HepG2 (cell line): ENCODE results near the gene PELI2. TPM values are rescaled to one million over a fixed set of nuclear protein-coding genes. Genes with fewer than 3 reads are reported as not detected.

Experiments
- ATAC-seq: fragments of 200-7000 bp; cut with Tn5 transposase; 3 replicates; pipeline ENCODE4 v1.9.1; 2020; ENCODE audit warnings: mild to moderate bottlenecking, moderate library complexity
- BruUV-seq: library from RNA; stranded (reverse); fragments of 400-500 nt; replicated peaks from 2 replicates; lab custom pipeline; 2021; lab: Mats Ljungman, UMichigan
- CTCF ChIA-PET: fragments of 300-600 bp; formaldehyde crosslinking; extraction: SDS; loops from one replicate; lab custom pipeline; 2021; ENCODE audit warnings: low total read pairs, inconsistent platforms, low intra/inter-chr PET ratio; lab: Yijun Ruan, JAX
- POLR2A ChIA-PET: fragments of 350-600 bp; sonication (Branson Sonifier 250); formaldehyde crosslinking; loops from one replicate; lab custom pipeline; 2020; ENCODE audit warnings: antibody characterized with exemption, inconsistent platforms; lab: Yijun Ruan, JAX
- DNase-seq: peaks from one replicate; pipeline ENCODE4 v3.0.0-alpha.2; 2015; ENCODE audit warnings: low spot score
- FAIRE-seq: peaks from 3 replicates; lab custom pipeline; 2011; peaks lifted over from hg19 to GRCh38; lab: Jason Lieb, UNC
- H2AFZ ChIP-seq: one replicate; pipeline ENCODE4 v1.6.1; 2011; ENCODE audit warnings: low read length, inconsistent platforms
- H3K27ac ChIP-seq: fragments of 300-600 bp; 3 replicates; pipeline ENCODE4 v1.8.0; 2011; ENCODE audit warnings: mixed run types, mild to moderate bottlenecking, mixed read lengths, low read length, inconsistent platforms; ENCODE audit not compliant: insufficient read depth; ENCODE audit errors: extremely low read length
- H3K27me3 ChIP-seq, 2 experiments: fragments of 200-600 bp in 1 of 2; 2 replicates in 1 of 2; 3 replicates in 1 of 2; pipeline versions ENCODE4 v1.6.0 to v1.8.0; 2011; ENCODE audit warnings: low read length in 2 of 2, mild to moderate bottlenecking in 2 of 2, moderate library complexity in 2 of 2, inconsistent platforms in 1 of 2; ENCODE audit not compliant: insufficient read depth in 2 of 2, control insufficient read depth in 1 of 2
- H3K36me3 ChIP-seq, 2 experiments: fragments of 200-600 bp in 1 of 2; replicated peaks in 1 of 2; 2 replicates in 1 of 2; 3 replicates in 1 of 2; pipeline versions ENCODE4 v1.5.1 to v1.8.0; 2011; ENCODE audit warnings: low read length in 2 of 2, inconsistent platforms in 1 of 2; ENCODE audit not compliant: insufficient read depth in 2 of 2, control insufficient read depth in 1 of 2
- H3K4me1 ChIP-seq: 2 replicates; pipeline ENCODE4 v1.5.1; 2012; ENCODE audit warnings: low read length, inconsistent platforms; ENCODE audit not compliant: insufficient read depth
- H3K4me2 ChIP-seq: 2 replicates; pipeline ENCODE4 v1.6.0; 2011; ENCODE audit warnings: low read depth, low read length, inconsistent platforms
- H3K4me3 ChIP-seq, 3 experiments: fragments of 200-600 bp in 1 of 3; sonication (generic), shearing (Covaris generic) in 1 of 3; replicated peaks in 1 of 3; 2 replicates each; pipeline ENCODE4 v1.5.1; 2011 to 2016; ENCODE audit warnings: low read length in 3 of 3, inconsistent platforms in 2 of 3, low read depth in 2 of 3, mild to moderate bottlenecking in 2 of 3, control low read depth in 1 of 3, mixed read lengths in 1 of 3; ENCODE audit not compliant: insufficient read depth in 1 of 3
- H3K79me2 ChIP-seq: one replicate; pipeline ENCODE4 v1.6.1; 2011; ENCODE audit warnings: low read length, inconsistent platforms; ENCODE audit not compliant: insufficient read depth
- H3K9ac ChIP-seq: 2 replicates; pipeline ENCODE4 v1.6.0; 2011; ENCODE audit warnings: mild to moderate bottlenecking, low read depth, low read length, inconsistent platforms; ENCODE audit not compliant: insufficient read depth
- H3K9me3 ChIP-seq: 2 replicates; pipeline ENCODE4 v1.5.1; 2012; ENCODE audit warnings: mild to moderate bottlenecking, low read length
- H4K20me1 ChIP-seq: 2 replicates; pipeline ENCODE4 v1.6.0; 2011; ENCODE audit warnings: inconsistent platforms, mild to moderate bottlenecking, low read length, moderate library complexity; ENCODE audit not compliant: insufficient read depth
- CENPT ChIP-seq: sonication (generic); formaldehyde crosslinking; IDR thresholded peaks from 2 replicates; pipeline ENCODE4 v1.8.0; 2022; ENCODE audit warnings: low read depth, mild to moderate bottlenecking, moderate library complexity, missing genetic modification reagents
- IRF2 ChIP-seq: IDR thresholded peaks from 2 replicates; pipeline ENCODE4 v1.6.1; 2018; ENCODE audit warnings: missing genetic modification reagents, missing compliant biosample characterization
- MAFK ChIP-seq, 2 experiments: IDR thresholded peaks in 1 of 2; conservative IDR thresholded peaks in 1 of 2; 2 replicates each; pipeline ENCODE4 v1.6.1; 2011; ENCODE audit warnings: improper control_type of control experiment in 2 of 2, low read length in 2 of 2
- PAF1 ChIP-seq: IDR thresholded peaks from 2 replicates; pipeline ENCODE4 v1.6.1; 2016; ENCODE audit warnings: missing genetic modification reagents, missing compliant biosample characterization
- RFX1 ChIP-seq: fragments of 450-650 bp; IDR thresholded peaks from 2 replicates; pipeline ENCODE4 v1.6.1; 2017
- SMYD3 ChIP-seq: sonication (generic); formaldehyde crosslinking; IDR thresholded peaks from 2 replicates; pipeline ENCODE4 v1.8.1; 2023; ENCODE audit warnings: mild to moderate bottlenecking, missing genetic modification reagents
- ZNF143 ChIP-seq: sonication (generic); formaldehyde crosslinking; IDR thresholded peaks from 2 replicates; pipeline ENCODE4 v1.4.0; 2020; ENCODE audit warnings: missing genetic modification reagents
- ZNF496 ChIP-seq: sonication (generic); formaldehyde crosslinking; IDR thresholded peaks from 2 replicates; pipeline ENCODE4 v1.8.1; 2023; ENCODE audit warnings: mild to moderate bottlenecking, moderate library complexity, missing genetic modification reagents; ENCODE audit not compliant: insufficient replicate concordance
- ZNF644 ChIP-seq: IDR thresholded peaks from 2 replicates; pipeline ENCODE4 v1.6.1; 2016; ENCODE audit warnings: low read depth
- ZNF713 ChIP-seq: sonication (generic); formaldehyde crosslinking; IDR thresholded peaks from 2 replicates; pipeline ENCODE4 v1.4.0; 2020; ENCODE audit warnings: mild to moderate bottlenecking, missing genetic modification reagents
- WGBS: methylation state at CpG from one replicate; pipeline ENCODE4 v1.1.6; 2017; ENCODE audit warnings: low lambda C conversion rate; 5-methylcytosine and 5-hydroxymethylcytosine counted together
- in situ Hi-C: cut with HindIII; loops from 2 replicates; pipeline ENCODE4 v1.10.0; 2017; ENCODE audit warnings: low pct_unique_long_range_greater_than_20kb; ENCODE audit not compliant: extremely low pct_ligation_motif_present
- intact Hi-C: fragments of 100-400 bp; cut with micrococcal nuclease; formaldehyde crosslinking; loops from one replicate; pipeline ENCODE4 v1.10.0; 2022; ENCODE audit not compliant: unreplicated experiment
- polyA plus RNA-seq, 8 experiments: library from polyadenylated mRNA; depleted of rRNA in 3 of 8; stranded (reverse) in 7 of 8; unstranded in 1 of 8; fragments of >200 nt; fragmentation: Illumina TruSeq in 4 of 8; extraction: Trizol in 4 of 8; gene quantifications; 2 replicates each; pipeline versions ENCODE4 v1.2.1 to v1.2.3, GENCODE V29; 2011 to 2016; ENCODE audit warnings: low read depth in 4 of 8, missing spikeins in 1 of 8, mixed read lengths in 1 of 8; ENCODE audit not compliant: insufficient read depth in 1 of 8
- total RNA-seq, 5 experiments: library from RNA; depleted of rRNA; stranded (reverse); fragments of >200 nt; fragmentation: Illumina TruSeq; extraction: Trizol; gene quantifications; 2 replicates each; pipeline ENCODE4 v1.2.3, GENCODE V29; 2016; ENCODE audit warnings: low read depth in 1 of 5
- TF ChIP-seq, protein P1 (sequence below): sonication (generic); formaldehyde crosslinking; IDR thresholded peaks from 2 replicates; pipeline ENCODE4 v1.4.0; 2020; ENCODE audit warnings: missing genetic modification reagents; ENCODE audit errors: not compliant biosample characterization

The PELI2 gene
- total and polyA plus RNA-seq, 2 of the 13 experiments (the other 11 are each of a cell fraction or from before 2014, with no cell fraction given) = 0.07 TPM; not detected in 1

GRCh38 chr14:56183631-56184157 is 65.5 kb downstream of the PELI2 start:
- H2AFZ ChIP-seq = no peak overlapping the region
- H3K27me3 ChIP-seq = no peaks in the 10 kb centered on the region
- DNase-seq (no peak), ATAC-seq (no peak), FAIRE-seq (no peak)
- CTCF ChIA-PET = no interaction called here
- H3K9me3 ChIP-seq = no peaks in the 10 kb centered on the region
- in situ Hi-C loops (no loop called here), intact Hi-C loops (no loop called here)
- no TSS peak for BruUV-seq
- POLR2A ChIA-PET = no interaction called here
- H3K27ac ChIP-seq = no peak overlapping the region
- no peak overlapping the region for H3K9ac ChIP-seq
- H3K79me2 ChIP-seq = no peaks in the 10 kb centered on the region
- H3K4me1 ChIP-seq = no peaks in the 10 kb centered on the region
- 1% methylated on average over 2 of the region's 2 CpGs for WGBS
- no peak overlapping the region for H3K4me2 ChIP-seq
- no peak for TF ChIP-seq SMYD3 (CRISPR knock-in tag)
- TF ChIP-seq RFX1 = no peak
- TF ChIP-seq MAFK (conservative IDR thresholded peaks at IDR 0.05 in 1 of 2, IDR thresholded peaks at IDR 0.05 in 1 of 2; ENCODE audit: low read length in 2 of 2) = no peak
- TF ChIP-seq, protein P1, sequence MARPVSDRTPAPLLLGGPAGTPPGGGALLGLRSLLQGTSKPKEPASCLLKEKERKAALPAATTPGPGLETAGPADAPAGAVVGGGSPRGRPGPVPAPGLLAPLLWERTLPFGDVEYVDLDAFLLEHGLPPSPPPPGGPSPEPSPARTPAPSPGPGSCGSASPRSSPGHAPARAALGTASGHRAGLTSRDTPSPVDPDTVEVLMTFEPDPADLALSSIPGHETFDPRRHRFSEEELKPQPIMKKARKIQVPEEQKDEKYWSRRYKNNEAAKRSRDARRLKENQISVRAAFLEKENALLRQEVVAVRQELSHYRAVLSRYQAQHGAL = no peak
- no peak for TF ChIP-seq CENPT (CRISPR knock-in tag)
- no peak for TF ChIP-seq ZNF496 (CRISPR knock-in tag)
- TF ChIP-seq ZNF713 (CRISPR knock-in tag) = no peak
- TF ChIP-seq ZNF143 (CRISPR knock-in tag) = no peak
- no peak for TF ChIP-seq PAF1
- no peak for TF ChIP-seq IRF2 (CRISPR knock-in tag)
- TF ChIP-seq ZNF644 = no peak
- TF ChIP-seq, all 625 proteins: peak for 0
- Histone ChIP-seq H3K36me3 (no peaks in the 10 kb centered on the region), H3K4me3 (no peak overlapping the region), H4K20me1 (no peaks in the 10 kb centered on the region)
